Mononuclear cell (primary cell): ENCODE results near the gene GRM7. TPM values are rescaled to one million over a fixed set of nuclear protein-coding genes. Genes with fewer than 3 reads are reported as not detected.

ENCODE experiments used
- H3K27me3 ChIP-seq: 2 replicates; pipeline ENCODE4 v1.6.0; 2011; ENCODE audit warnings: low read length, control low read depth; ENCODE audit not compliant: insufficient read depth
- H3K4me1 ChIP-seq: 2 replicates; pipeline ENCODE4 v1.5.1; 2011; ENCODE audit warnings: mild to moderate bottlenecking, low read length, control low read depth; ENCODE audit not compliant: insufficient read depth
- H3K4me3 ChIP-seq: 2 replicates; pipeline ENCODE4 v1.5.1; 2011; ENCODE audit warnings: mild to moderate bottlenecking, low read length, moderate library complexity
- H3K9me3 ChIP-seq: 2 replicates; pipeline ENCODE4 v1.5.1; 2011; ENCODE audit warnings: low read depth, mild to moderate bottlenecking, control low read depth, low read length
- total RNA-seq: library from RNA; depleted of rRNA; stranded (reverse); fragments of >200 nt; gene quantifications from one replicate; pipeline ENCODE4 v1.2.3, GENCODE V29; 2012

GRM7 gene
- total RNA-seq, 1 donor, result not detected

GRCh38 chr3:7667774-7668173 is 806.9 kb downstream of the GRM7 start:
- no peaks in the 10 kb centered on the region for H3K9me3 ChIP-seq
- H3K27me3 ChIP-seq, result no peaks in the 10 kb centered on the region
- H3K4me3 ChIP-seq, result no peak overlapping the region
- H3K4me1 ChIP-seq, result peaks cover 4% of the 10 kb centered on the region

GRCh38 chr3:7669641-7670040 is 808.7 kb downstream of the GRM7 start:
- Histone ChIP-seq H3K4me1 (peaks cover 4% of the 10 kb centered on the region), H3K4me3 (no peak overlapping the region), H3K9me3 (no peaks in the 10 kb centered on the region), H3K27me3 (no peaks in the 10 kb centered on the region)

GRCh38 chr3:7678521-7678920 is 817.6 kb downstream of the GRM7 start:
- H3K4me3 ChIP-seq, result no peak overlapping the region
- H3K4me1 ChIP-seq, result peaks cover 7% of the 10 kb centered on the region
- H3K9me3 ChIP-seq, result no peaks in the 10 kb centered on the region
- H3K27me3 ChIP-seq, result no peaks in the 10 kb centered on the region

- no peak overlapping the region for H3K4me3 ChIP-seq
- H3K4me1 ChIP-seq, result peaks cover 7% of the 10 kb centered on the region
- H3K9me3 ChIP-seq, result no peaks in the 10 kb centered on the region
- H3K27me3 ChIP-seq, result no peaks in the 10 kb centered on the region
These were observed 821.9 kb downstream of the GRM7 start for GRCh38 chr3:7682822-7683229.

- Histone ChIP-seq H3K4me3 (no peak overlapping the region), H3K27me3 (no peaks in the 10 kb centered on the region), H3K9me3 (no peaks in the 10 kb centered on the region), H3K4me1 (peaks cover 7% of the 10 kb centered on the region)
These were observed 822.5 kb downstream of the GRM7 start for GRCh38 chr3:7683426-7683825.

- H3K9me3 ChIP-seq, result no peaks in the 10 kb centered on the region
- H3K4me1 ChIP-seq, result peaks cover 7% of the 10 kb centered on the region
- H3K4me3 ChIP-seq, result no peak overlapping the region
- H3K27me3 ChIP-seq, result no peaks in the 10 kb centered on the region
These were observed 823.3 kb downstream of the GRM7 start for GRCh38 chr3:7684182-7684715.

GRCh38 chr3:7687428-7688147 is 826.7 kb downstream of the GRM7 start:
- peaks cover 7% of the 10 kb centered on the region for H3K4me1 ChIP-seq
- H3K9me3 ChIP-seq, result no peaks in the 10 kb centered on the region
- no peaks in the 10 kb centered on the region for H3K27me3 ChIP-seq
- no peak overlapping the region for H3K4me3 ChIP-seq

- H3K4me1 ChIP-seq, result peaks cover 7% of the 10 kb centered on the region
- H3K9me3 ChIP-seq, result no peaks in the 10 kb centered on the region
- H3K4me3 ChIP-seq, result no peak overlapping the region
- H3K27me3 ChIP-seq, result no peaks in the 10 kb centered on the region
These were observed 832.0 kb downstream of the GRM7 start for GRCh38 chr3:7692866-7693265.

- Histone ChIP-seq H3K4me1 (peaks cover 7% of the 10 kb centered on the region), H3K4me3 (no peak overlapping the region), H3K9me3 (no peaks in the 10 kb centered on the region), H3K27me3 (no peaks in the 10 kb centered on the region)
These were observed 833.1 kb downstream of the GRM7 start for GRCh38 chr3:7693976-7694375.

- no peak overlapping the region for H3K4me3 ChIP-seq
- no peaks in the 10 kb centered on the region for H3K9me3 ChIP-seq
These were observed 834.1 kb downstream of the GRM7 start for GRCh38 chr3:7695049-7695448.

GRCh38 chr3:7696320-7696719 is 835.4 kb downstream of the GRM7 start:
- Histone ChIP-seq H3K4me1 (peaks cover 7% of the 10 kb centered on the region), H3K9me3 (no peaks in the 10 kb centered on the region), H3K27me3 (no peaks in the 10 kb centered on the region), H3K4me3 (no peak overlapping the region)

More at GRCh38 chr3:7695049-7695448, 834.1 kb downstream of the GRM7 start:
- H3K27me3 ChIP-seq, result no peaks in the 10 kb centered on the region
- peaks cover 7% of the 10 kb centered on the region for H3K4me1 ChIP-seq

GRCh38 chr3:7697548-7697947 is 836.6 kb downstream of the GRM7 start:
- peaks cover 7% of the 10 kb centered on the region for H3K4me1 ChIP-seq
- H3K4me3 ChIP-seq, result no peak overlapping the region
- no peaks in the 10 kb centered on the region for H3K27me3 ChIP-seq
- no peaks in the 10 kb centered on the region for H3K9me3 ChIP-seq

GRCh38 chr3:7700539-7700938 is 839.6 kb downstream of the GRM7 start:
- Histone ChIP-seq H3K27me3 (no peaks in the 10 kb centered on the region), H3K9me3 (no peaks in the 10 kb centered on the region), H3K4me1 (no peaks in the 10 kb centered on the region), H3K4me3 (no peak overlapping the region)

- Histone ChIP-seq H3K4me3 (no peak overlapping the region), H3K4me1 (no peaks in the 10 kb centered on the region), H3K9me3 (no peaks in the 10 kb centered on the region), H3K27me3 (no peaks in the 10 kb centered on the region)
These were observed 840.1 kb downstream of the GRM7 start for GRCh38 chr3:7700977-7701376.

GRCh38 chr3:7707187-7707586 is 846.3 kb downstream of the GRM7 start:
- Histone ChIP-seq H3K4me3 (no peak overlapping the region), H3K4me1 (no peaks in the 10 kb centered on the region), H3K27me3 (no peaks in the 10 kb centered on the region), H3K9me3 (no peaks in the 10 kb centered on the region)
